ENCODE data around the gene DLGAP1. TPM values are rescaled to one million over a fixed set of nuclear protein-coding genes. Genes with fewer than 3 reads are reported as not detected.

Gene DLGAP1
- polyA plus RNA-seq, 1 of the 3 experiments (the other 2 are of a cell fraction): not detected

GRCh38 chr18:3898861-3899613, 556.1 kb downstream of the DLGAP1 start:
- H3K4me2 ChIP-seq: no peak overlapping the region
- CTCF ChIA-PET: no interaction called here
- no peaks in the 10 kb centered on the region for H3K9me2 ChIP-seq
- no peak for DNase-seq
- no peaks in the 10 kb centered on the region for H3K4me1 ChIP-seq (ENCODE audit: control insufficient read depth in 1 of 2, insufficient read depth in 2 of 2, low read depth in 1 of 2, low read length in 1 of 2)
- H4K20me1 ChIP-seq (ENCODE audit: insufficient read depth): no peaks in the 10 kb centered on the region
- no peaks in the 10 kb centered on the region for H3K79me2 ChIP-seq (ENCODE audit: insufficient read depth)
- 5% methylated on average over 4 of the region's 4 CpGs for WGBS (ENCODE audit: low lambda C conversion rate)
- no peaks in the 10 kb centered on the region for H3K36me3 ChIP-seq (replicated peaks in 1 of 2; ENCODE audit: control insufficient read depth in 1 of 2, insufficient read depth in 2 of 2, low read length in 1 of 2)
- H3K27me3 ChIP-seq (ENCODE audit: insufficient read depth): peaks cover 7% of the 10 kb centered on the region
- H3K9ac ChIP-seq: no peak overlapping the region
- no peaks in the 10 kb centered on the region for H3K9me3 ChIP-seq
- H2AFZ ChIP-seq (ENCODE audit: low read depth): no peak overlapping the region
- H3F3A ChIP-seq (replicated peaks; ENCODE audit: insufficient read depth): no peaks in the 10 kb centered on the region
- H3K27ac ChIP-seq (ENCODE audit: low read depth in 2 of 2, low read length in 1 of 2): no peak overlapping the region
- TF ChIP-seq RFX5 (IDR thresholded peaks at IDR 0.05; ENCODE audit: low read length) (no peak), SMC3 (IDR thresholded peaks at IDR 0.05; ENCODE audit: low read depth, low read length) (no peak), EZH2phosphoT487 (IDR thresholded peaks at IDR 0.05; ENCODE audit: borderline replicate concordance, low read depth) (no peak), RCOR1 (IDR thresholded peaks at IDR 0.05; ENCODE audit: low read length) (no peak), TEAD4 (IDR thresholded peaks at IDR 0.05; ENCODE audit: borderline replicate concordance, insufficient read depth) (no peak), SIN3A (IDR thresholded peaks at IDR 0.05; ENCODE audit: borderline replicate concordance, low read depth, low read length) (no peak), ELF1 (IDR thresholded peaks at IDR 0.05) (no peak), FOXJ3 (CRISPR knock-in tag; IDR thresholded peaks at IDR 0.05) (no peak), CHD2 (IDR thresholded peaks at IDR 0.05; ENCODE audit: low read length, partially characterized antibody) (no peak)
- H3K4me3 ChIP-seq (ENCODE audit: low read depth in 2 of 2, low read length in 1 of 2): no peak overlapping the region
- POLR2A ChIA-PET: no interaction called here

- Histone ChIP-seq H3K36me3 (replicated peaks in 1 of 2; ENCODE audit: control insufficient read depth in 1 of 2, insufficient read depth in 2 of 2, low read length in 1 of 2) (no peaks in the 10 kb centered on the region), H3K9me2 (no peaks in the 10 kb centered on the region), H3K9me3 (no peaks in the 10 kb centered on the region), H4K20me1 (ENCODE audit: insufficient read depth) (no peaks in the 10 kb centered on the region), H3K9ac (no peak overlapping the region), H2AFZ (ENCODE audit: low read depth) (no peak overlapping the region), H3F3A (replicated peaks; ENCODE audit: insufficient read depth) (no peaks in the 10 kb centered on the region), H3K27me3 (ENCODE audit: insufficient read depth) (no peaks in the 10 kb centered on the region; the same call in 1 of the 2 replicates), H3K4me2 (no peak overlapping the region), H3K4me1 (ENCODE audit: control insufficient read depth in 1 of 2, insufficient read depth in 2 of 2, low read depth in 1 of 2, low read length in 1 of 2) (no peaks in the 10 kb centered on the region), H3K4me3 (ENCODE audit: low read depth in 2 of 2, low read length in 1 of 2) (no peak overlapping the region), H3K79me2 (ENCODE audit: insufficient read depth) (no peaks in the 10 kb centered on the region), H3K27ac (ENCODE audit: low read depth in 2 of 2, low read length in 1 of 2) (no peak overlapping the region)
- no peak for TF ChIP-seq ZBTB33 (IDR thresholded peaks at IDR 0.05; ENCODE audit: borderline replicate concordance, low read depth)
- TF ChIP-seq SIN3A (IDR thresholded peaks at IDR 0.05; ENCODE audit: borderline replicate concordance, low read depth, low read length): no peak
- TF ChIP-seq ELF1 (IDR thresholded peaks at IDR 0.05): no peak
- TF ChIP-seq MAX (IDR thresholded peaks at IDR 0.05; ENCODE audit: low read depth): no peak
- no peak for TF ChIP-seq RCOR1 (IDR thresholded peaks at IDR 0.05; ENCODE audit: low read length)
- no peak for TF ChIP-seq GABPA (IDR thresholded peaks at IDR 0.05; ENCODE audit: low read depth)
- ChIA-PET CTCF (no interaction called here), POLR2A (no interaction called here)
- no peak for DNase-seq
- WGBS (ENCODE audit: low lambda C conversion rate): 4% methylated on average over 2 of the region's 2 CpGs
These were observed 563.0 kb downstream of the DLGAP1 start for GRCh38 chr18:3892152-3892551.
